Measurements from ENCODE around the gene CEP63. TPM values are rescaled to one million over a fixed set of nuclear protein-coding genes. Genes with fewer than 3 reads are reported as not detected.

CEP63 gene
- total and polyA plus RNA-seq, 9 of the 15 experiments (the other 6 are each of a cell fraction or from before 2014, with no cell fraction given) = 5.1 to 17.8 (median 10.6) TPM

DNA sequence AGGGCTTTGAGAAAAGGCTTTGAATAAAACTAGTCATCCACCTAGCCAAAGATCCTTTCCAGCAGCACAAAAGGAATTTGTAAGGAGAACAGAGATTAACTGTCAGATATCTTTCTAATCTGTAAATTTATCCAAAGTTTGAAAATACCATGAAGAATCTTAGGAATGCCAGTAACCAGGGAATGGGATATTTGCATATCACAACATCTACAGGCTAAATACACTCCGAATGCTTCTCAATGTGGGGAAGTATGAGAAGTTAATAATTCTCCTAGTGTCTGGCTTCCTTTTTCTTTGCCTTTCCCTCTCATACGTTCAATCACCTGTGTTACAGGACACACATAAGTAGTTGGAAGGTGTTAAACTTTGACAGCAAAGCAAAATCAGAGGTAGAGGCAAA lies 7.9 kb upstream of the CEP63 start:
- TSS peak; percentile 20 for BruUV-seq (replicated peaks)
- CTCF ChIA-PET (ENCODE audit: low intra/inter-chr PET ratio) = no interaction called here
- no peak for DNase-seq (ENCODE audit: extremely low read depth in 1 of 4, low spot score in 3 of 4)

DNA sequence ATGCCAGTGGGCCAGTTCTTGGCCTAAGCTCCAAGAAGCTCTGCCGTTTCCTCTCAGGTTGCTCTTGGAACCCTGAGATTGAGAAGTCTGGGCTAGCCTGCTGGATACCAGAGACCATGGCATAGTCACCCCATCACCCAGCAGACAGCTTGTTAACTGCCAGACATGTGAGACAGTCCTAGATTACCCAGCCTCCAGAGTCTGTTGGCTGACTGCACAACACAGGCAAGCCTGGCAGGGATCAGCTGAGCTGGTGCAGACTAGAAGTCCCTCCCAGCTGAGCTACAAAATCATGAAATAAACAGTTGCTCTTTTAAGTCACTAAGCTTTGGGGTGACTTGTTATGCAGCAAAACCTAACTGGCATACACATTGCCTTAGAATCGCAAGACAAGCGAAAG lies 5.3 kb upstream of the CEP63 start:
- H3K27ac ChIP-seq (ENCODE audit: extremely low read depth, low read depth, low read length) = no peak overlapping the region
- H2AFZ ChIP-seq (ENCODE audit: low read depth, low read length) = no peak overlapping the region
- intact Hi-C loops (cut with micrococcal nuclease) (no loop called here), in situ Hi-C loops (cut with MboI) (loop anchor here (25.0 kb wide), 1 partner anchor 668 kb away; the partner anchor contains the start of gene SRPRB)
- 100% methylated on average over 3 of the region's 3 CpGs for WGBS (ENCODE audit: insufficient coverage, low coverage, missing lambda C conversion rate)
- H3K27me3 ChIP-seq (ENCODE audit: control insufficient read depth in 2 of 2, insufficient read depth in 2 of 2, low read length in 2 of 2) = no peaks in the 10 kb centered on the region
- ChIA-PET CTCF (ENCODE audit: low intra/inter-chr PET ratio) (no interaction called here), POLR2A (interaction anchor here (1.2 kb wide), 1 partner anchor 178 kb away, joined by 3 read pairs; no protein-coding TSS in a partner anchor)
- no TSS peak for BruUV-seq (replicated peaks)
- ATAC-seq (no peak), DNase-seq (ENCODE audit: extremely low read depth in 1 of 4, low spot score in 3 of 4) (no peak), FAIRE-seq (no peak)
- H3K9me3 ChIP-seq (replicated peaks; ENCODE audit: control insufficient read depth, insufficient read depth, low read depth, low read length) = no peaks in the 10 kb centered on the region
- peaks cover 26% of the 10 kb centered on the region for H3K79me2 ChIP-seq (ENCODE audit: control insufficient read depth, insufficient read depth, low read length)
- H3K4me3 ChIP-seq = no peak overlapping the region
- no peaks in the 10 kb centered on the region for H3K9me1 ChIP-seq (ENCODE audit: control insufficient read depth, insufficient read depth, low read length)
- peaks cover 72% of the 10 kb centered on the region for H3K36me3 ChIP-seq (ENCODE audit: control insufficient read depth, insufficient read depth, low read length)
- peaks cover 5 to 8% of the 10 kb centered on the region in 2 experiments; a peak in 4 of 5 replicates for H3K4me1 ChIP-seq (replicated peaks in 1 of 2; ENCODE audit: control insufficient read depth in 2 of 2, insufficient read depth in 2 of 2, low read length in 2 of 2)
- TF ChIP-seq ZNF174 (CRISPR knock-in tag; IDR thresholded peaks at IDR 0.05) (no peak), NCOA2 (IDR thresholded peaks at IDR 0.05; ENCODE audit: partially characterized antibody in 2 of 2) (no peak), PHB (CRISPR knock-in tag; IDR thresholded peaks at IDR 0.05) (no peak), LEF1 (IDR thresholded peaks at IDR 0.05) (no peak), RUNX1 (IDR thresholded peaks at IDR 0.05; ENCODE audit: low read depth) (no peak)
- TF ChIP-seq, protein P1, sequence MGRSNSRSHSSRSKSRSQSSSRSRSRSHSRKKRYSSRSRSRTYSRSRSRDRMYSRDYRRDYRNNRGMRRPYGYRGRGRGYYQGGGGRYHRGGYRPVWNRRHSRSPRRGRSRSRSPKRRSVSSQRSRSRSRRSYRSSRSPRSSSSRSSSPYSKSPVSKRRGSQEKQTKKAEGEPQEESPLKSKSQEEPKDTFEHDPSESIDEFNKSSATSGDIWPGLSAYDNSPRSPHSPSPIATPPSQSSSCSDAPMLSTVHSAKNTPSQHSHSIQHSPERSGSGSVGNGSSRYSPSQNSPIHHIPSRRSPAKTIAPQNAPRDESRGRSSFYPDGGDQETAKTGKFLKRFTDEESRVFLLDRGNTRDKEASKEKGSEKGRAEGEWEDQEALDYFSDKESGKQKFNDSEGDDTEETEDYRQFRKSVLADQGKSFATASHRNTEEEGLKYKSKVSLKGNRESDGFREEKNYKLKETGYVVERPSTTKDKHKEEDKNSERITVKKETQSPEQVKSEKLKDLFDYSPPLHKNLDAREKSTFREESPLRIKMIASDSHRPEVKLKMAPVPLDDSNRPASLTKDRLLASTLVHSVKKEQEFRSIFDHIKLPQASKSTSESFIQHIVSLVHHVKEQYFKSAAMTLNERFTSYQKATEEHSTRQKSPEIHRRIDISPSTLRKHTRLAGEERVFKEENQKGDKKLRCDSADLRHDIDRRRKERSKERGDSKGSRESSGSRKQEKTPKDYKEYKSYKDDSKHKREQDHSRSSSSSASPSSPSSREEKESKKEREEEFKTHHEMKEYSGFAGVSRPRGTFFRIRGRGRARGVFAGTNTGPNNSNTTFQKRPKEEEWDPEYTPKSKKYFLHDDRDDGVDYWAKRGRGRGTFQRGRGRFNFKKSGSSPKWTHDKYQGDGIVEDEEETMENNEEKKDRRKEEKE (IDR thresholded peaks at IDR 0.05; ENCODE audit: borderline replicate concordance in 1 of 2, control insufficient read depth in 1 of 2, low read depth in 2 of 2, low read length in 1 of 2) = no peak
- H3K4me2 ChIP-seq (ENCODE audit: insufficient read depth, low read length) = no peak overlapping the region
- H3K9ac ChIP-seq (ENCODE audit: insufficient read depth in 1 of 2, low read depth in 2 of 2, low read length in 2 of 2) = no peak overlapping the region
- H4K20me1 ChIP-seq (replicated peaks; ENCODE audit: control insufficient read depth, insufficient read depth, low read length) = no peaks in the 10 kb centered on the region

More for the DNA sequence above, 7.9 kb upstream of the CEP63 start:
- Histone ChIP-seq H3K9ac (ENCODE audit: insufficient read depth in 1 of 2, low read depth in 2 of 2, low read length in 2 of 2) (no peak overlapping the region), H3K9me1 (ENCODE audit: control insufficient read depth, insufficient read depth, low read length) (no peaks in the 10 kb centered on the region), H4K20me1 (replicated peaks; ENCODE audit: control insufficient read depth, insufficient read depth, low read length) (no peaks in the 10 kb centered on the region), H2AFZ (ENCODE audit: low read depth, low read length) (no peak overlapping the region), H3K4me1 (replicated peaks in 1 of 2; ENCODE audit: control insufficient read depth in 2 of 2, insufficient read depth in 2 of 2, low read length in 2 of 2) (no peaks in the 10 kb centered on the region), H3K27me3 (ENCODE audit: control insufficient read depth in 2 of 2, insufficient read depth in 2 of 2, low read length in 2 of 2) (no peaks in the 10 kb centered on the region), H3K79me2 (ENCODE audit: control insufficient read depth, insufficient read depth, low read length) (peaks cover 1% of the 10 kb centered on the region), H3K4me2 (ENCODE audit: insufficient read depth, low read length) (no peak overlapping the region), H3K36me3 (ENCODE audit: control insufficient read depth, insufficient read depth, low read length) (peaks cover 62% of the 10 kb centered on the region), H3K4me3 (no peak overlapping the region), H3K27ac (ENCODE audit: extremely low read depth, low read depth, low read length) (no peak overlapping the region), H3K9me3 (replicated peaks; ENCODE audit: control insufficient read depth, insufficient read depth, low read depth, low read length) (no peaks in the 10 kb centered on the region)
- no peak for FAIRE-seq
- intact Hi-C loops (cut with micrococcal nuclease) = loop anchor here (10.0 kb wide), 1 partner anchor 83 kb away; no protein-coding TSS in a partner anchor
- no peak for ATAC-seq
- POLR2A ChIA-PET = interaction anchor here (0.6 kb wide), 1 partner anchor 68 kb away, joined by 3 read pairs; no protein-coding TSS in a partner anchor
- TF ChIP-seq POU5F1 (IDR thresholded peaks at IDR 0.05; ENCODE audit: borderline replicate concordance, low read depth, low read length, partially characterized antibody) (no peak), TEAD4 (IDR thresholded peaks at IDR 0.05; ENCODE audit: low read length) (no peak), TEAD4 (CRISPR knock-in tag; IDR thresholded peaks at IDR 0.05; ENCODE audit: borderline replicate concordance) (no peak), NCOA1 (IDR thresholded peaks at IDR 0.05; ENCODE audit: low read depth) (no peak), FUS (optimal IDR thresholded peaks at IDR 0.05; ENCODE audit: low read depth, low read length) (no peak)
- WGBS (ENCODE audit: insufficient coverage, low coverage, missing lambda C conversion rate) = 92% methylated on average over 2 of the region's 2 CpGs
- in situ Hi-C loops (cut with MboI) = loop anchor here (10.0 to 25.0 kb wide), 2 partner anchors 273 to 666 kb away; partner anchors contain the start of gene SRPRB
